NCI-H2196 (cell line): ENCODE measurements around the gene XRN2.
"Not testable (repeated sequence)": the region's sequence is repeated elsewhere in the genome, so short reads cannot be mapped to it uniquely, and the experiment has no call there.

ENCODE experiments used
- DNase-seq: peaks from one replicate; lab custom pipeline; 2025; ENCODE audit not compliant: unreplicated experiment; lab: John Stamatoyannopoulos, UW

XRN2 gene

DNA sequence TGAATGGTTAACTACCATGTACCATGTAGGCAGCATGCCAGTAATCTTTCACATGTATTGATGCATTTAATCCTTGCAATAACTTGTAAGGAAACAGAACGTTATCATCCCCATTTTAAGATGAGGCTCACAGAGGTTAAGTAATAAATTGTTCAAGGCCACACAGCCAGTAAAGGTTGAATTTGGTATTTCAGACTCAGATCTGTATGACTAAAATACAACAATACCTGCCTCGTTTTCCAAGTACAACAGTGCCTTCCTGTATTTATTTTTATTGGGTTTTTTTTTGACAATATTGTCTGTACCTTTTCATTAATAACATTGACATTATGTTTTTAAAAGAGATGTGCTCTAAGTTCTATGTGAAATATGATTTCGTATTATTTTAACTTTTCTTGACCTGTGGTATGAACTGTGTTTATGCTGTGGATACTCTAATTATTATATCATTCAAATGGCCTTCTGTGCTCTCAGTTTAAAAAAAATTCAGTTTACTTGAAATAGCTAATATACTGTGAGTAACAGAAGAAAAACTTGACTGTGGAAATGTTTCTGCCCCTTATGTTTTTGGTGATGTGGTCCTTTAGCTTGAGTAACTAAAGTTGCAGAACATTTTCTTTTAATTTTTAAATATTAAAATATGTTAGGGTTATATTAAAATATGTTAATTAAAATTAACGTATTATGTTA is 39.7 kb downstream of the XRN2 start:
- DNase-seq: no peak

DNA sequence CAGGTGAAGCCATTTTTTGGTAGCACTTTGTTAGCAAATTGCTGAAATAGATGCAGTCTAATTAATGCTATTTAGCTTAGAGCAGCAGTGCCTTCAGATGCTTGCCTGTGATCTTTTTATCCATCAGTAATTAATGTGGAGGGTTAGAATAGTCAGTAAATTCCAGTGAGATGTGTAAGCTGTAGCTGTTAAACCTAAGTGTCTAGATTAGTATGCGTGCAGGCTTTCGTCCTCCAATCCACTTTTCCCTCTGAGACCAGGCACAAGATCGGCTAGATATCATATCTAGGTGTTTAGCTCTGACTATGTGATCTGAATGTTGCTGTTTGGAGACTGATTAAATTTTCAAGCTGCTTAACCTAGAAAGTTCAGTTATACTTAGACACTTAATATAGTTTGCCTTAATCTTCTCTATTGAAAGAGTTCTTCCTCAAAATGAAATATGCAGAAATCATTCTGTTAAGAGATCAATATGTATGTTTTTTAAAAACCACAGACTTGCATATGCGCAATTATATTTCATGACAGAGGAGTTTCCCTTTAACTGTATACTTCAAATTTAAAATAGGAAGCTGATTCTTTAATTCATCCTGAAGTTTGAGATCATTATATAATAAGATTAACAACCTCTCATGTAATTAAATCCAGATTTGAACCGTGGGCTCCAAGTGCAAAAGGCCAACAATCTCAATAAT is 41.2 kb downstream of the XRN2 start:
- DNase-seq: no peak

DNA sequence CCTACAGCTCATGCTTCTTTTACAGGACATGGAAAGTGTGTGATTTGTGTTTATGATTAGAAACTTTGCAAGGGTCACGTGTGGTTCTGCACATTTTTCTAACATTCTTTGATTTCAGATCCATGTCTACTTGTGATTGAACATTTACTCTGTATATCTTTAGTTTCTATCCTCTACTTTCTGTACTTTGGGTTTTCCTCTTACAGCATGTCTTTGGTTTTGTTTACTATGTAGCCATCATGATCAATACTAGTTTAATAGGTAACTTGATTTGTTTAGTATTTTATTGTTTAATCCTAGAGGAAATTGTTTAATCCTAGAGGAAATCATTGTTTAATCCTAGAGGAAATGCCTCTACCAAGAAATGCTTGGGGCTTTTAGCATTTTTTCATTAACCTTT is 41.8 kb downstream of the XRN2 start:
- no peak for DNase-seq

DNA sequence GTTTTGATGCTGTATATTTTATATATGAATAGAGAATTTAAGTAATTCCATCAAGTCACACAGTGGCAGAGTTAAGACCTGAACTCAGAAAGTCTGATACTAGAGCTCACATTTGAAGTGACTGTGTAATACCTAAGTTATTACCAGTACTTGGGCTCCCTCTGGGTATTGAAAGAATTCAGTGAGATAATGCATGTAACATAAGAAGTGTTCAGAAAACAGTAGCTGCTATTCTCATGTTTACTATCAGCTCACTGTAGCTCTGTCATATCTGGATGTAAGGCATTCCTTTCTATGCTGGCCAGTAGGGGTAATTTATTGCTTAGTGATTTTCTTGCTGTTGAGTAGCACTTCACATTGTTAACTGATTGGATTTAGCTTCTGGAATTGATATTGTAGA is 49.6 kb downstream of the XRN2 start:
- DNase-seq: no peak

DNA sequence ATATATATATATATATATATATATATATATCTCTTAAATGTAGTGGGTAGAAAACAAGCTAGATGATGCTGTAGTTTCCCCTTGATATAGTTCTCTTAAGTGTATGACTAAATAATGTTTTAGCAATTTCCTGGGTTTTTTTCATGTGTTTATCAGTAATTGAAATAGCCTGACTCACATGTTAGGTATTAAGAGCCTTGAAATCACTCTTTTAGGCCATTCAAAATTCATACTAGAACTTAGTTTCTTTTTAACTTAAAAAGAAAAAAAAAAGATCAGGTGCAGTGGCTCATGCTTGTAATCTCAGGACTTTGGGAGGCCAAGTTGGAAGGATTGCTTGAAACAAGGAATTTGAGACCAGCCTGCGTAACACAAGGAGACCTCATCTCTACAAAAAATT is 50.1 kb downstream of the XRN2 start:
- no peak for DNase-seq

DNA sequence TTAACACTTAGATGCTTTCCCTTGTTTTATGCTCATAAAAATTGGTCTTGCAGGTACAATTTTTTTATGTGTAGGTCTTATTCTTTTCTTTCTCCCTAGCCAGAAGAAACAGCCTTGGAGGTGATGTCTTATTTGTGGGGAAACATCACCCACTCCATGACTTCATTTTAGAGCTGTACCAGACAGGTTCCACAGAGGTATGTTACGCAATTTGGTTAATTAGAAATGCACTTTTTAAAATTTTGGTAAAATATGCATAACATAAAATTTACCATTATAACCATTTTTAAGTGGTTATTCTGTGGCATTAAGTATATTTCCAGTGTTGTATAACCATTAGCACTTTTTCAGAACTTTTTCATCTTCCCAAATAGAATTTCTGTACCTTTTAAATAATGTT is 52.9 kb downstream of the XRN2 start:
- DNase-seq: no peak

DNA sequence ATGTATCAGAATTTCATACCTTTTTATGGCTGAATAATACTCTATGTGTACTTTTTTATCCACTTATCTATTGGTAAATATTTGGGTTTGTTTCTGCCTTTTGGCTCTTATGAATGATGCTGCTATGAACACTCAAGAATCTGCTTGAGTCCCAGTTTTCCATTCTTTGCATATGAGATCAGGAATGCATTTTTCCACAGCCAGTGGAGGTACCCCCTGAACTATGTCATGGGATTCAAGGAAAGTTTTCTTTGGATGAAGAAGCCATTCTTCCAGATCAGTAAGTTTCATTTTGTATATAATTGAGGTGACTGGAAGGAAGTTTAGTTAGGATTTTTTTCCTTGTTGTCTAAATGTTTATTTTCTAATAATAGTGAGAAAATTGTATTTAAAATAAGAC is 53.3 kb downstream of the XRN2 start:
- no peak for DNase-seq

DNA sequence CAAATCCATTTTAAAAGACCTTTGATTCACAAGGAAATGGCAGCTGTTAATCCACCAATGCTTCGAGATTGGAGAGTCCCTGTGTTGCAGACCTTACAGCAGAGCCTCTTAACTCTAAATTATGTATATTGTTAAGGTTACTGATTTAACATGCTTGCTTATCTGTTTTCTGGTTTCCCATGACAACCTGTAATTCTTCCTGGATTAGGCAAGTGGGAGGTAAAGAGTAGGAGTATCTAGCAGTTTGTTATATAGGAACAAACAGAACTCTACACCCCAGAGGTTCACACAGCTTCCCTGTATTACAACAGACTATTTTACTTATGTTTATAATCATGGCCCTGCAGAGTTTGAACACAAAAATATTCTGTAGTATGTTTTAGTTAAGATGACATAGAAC is 54.7 kb downstream of the XRN2 start:
- no peak for DNase-seq

DNA sequence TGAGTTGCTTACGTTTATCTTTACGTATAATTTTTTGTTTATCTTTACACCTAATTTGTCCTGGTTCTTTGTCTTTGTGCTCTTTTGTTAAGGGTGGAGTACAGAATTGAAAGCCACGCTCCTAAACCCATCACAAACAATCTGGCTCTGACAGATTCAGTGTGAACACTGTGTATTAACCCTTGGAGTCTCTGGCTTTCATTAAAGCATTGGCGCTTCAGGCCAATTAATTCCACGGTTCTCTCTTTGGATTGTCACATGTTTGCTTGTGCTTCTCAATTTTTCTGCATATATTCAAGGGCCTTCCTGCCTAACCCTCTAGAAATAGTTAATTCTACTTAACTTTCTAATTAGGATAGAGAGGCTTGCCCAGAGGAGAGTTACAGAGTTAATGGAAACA is 55.6 kb downstream of the XRN2 start:
- DNase-seq: no peak

DNA sequence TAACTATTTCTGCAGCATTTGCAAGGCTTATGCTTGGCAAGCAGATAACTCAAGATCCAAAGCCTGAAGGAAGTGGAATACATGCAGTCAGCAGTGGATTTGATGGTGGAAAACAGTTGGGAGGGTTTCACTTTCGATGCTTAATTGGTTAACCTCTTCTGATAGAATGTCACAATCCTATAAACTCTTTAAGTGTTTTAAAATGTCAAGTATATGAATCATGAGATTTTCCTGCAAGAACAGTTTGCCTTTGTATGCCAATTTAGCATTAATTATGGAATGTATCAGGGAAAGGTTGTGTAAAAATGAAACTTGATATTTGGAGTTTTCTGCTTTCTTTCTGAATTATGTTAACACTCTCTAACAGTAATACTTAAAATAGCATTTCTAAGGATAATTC is 57.6 kb downstream of the XRN2 start:
- DNase-seq: peak; percentile 25

DNA sequence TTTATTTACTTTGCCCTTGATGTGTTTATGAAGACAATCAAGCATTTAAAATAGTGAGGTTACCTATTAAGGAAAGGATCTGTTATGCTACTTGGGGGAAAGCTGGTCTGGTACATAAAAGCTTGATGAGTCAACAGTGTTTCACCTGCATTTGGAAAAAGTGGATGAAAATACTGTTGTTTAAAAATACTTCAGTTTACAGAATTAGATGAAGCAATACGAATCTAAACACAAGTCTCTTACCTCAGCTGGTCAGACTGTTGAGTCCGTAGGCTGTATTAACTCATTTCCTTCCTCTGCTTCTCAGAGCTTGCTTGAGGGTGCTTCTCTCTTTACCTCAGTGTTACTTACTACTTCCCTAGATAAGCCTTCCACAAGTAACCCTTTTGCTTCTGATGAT is 58.1 kb downstream of the XRN2 start:
- DNase-seq: peak; percentile 26

DNA sequence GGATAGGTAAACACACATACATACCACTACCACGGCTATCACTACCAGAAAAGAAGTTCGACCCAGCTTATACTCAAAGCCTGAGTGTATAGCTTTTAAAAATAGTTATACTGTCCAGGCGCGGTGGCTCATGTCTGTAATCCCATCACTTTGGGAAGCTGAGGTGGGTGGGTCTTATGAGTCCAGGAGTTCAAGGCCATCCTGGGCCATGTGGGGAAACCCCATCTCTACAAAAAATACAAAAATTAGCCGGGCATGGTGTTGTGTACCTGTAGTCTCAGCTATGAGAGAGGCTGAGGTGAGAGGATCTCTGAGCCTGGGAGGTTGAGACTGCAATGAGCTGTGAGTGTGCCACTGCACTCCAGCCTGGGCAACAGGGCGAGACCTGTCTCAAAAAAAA is 61.3 kb downstream of the XRN2 start:
- DNase-seq: no peak

DNA sequence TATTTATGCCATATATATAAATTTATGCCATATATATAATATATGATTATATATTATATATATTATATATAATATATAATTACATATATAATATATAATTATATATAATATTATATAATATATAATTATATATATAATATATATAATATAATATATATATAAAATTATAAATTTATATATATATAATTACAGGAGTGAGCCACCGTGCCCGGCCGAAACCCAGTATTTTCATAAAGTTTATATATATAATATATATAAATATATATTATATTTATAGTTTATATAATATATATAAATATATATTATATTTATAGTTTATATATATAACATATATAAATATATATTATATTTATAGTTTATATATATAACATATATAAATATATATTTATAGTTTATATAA is 62.6 kb downstream of the XRN2 start:
- DNase-seq: no peak

DNA sequence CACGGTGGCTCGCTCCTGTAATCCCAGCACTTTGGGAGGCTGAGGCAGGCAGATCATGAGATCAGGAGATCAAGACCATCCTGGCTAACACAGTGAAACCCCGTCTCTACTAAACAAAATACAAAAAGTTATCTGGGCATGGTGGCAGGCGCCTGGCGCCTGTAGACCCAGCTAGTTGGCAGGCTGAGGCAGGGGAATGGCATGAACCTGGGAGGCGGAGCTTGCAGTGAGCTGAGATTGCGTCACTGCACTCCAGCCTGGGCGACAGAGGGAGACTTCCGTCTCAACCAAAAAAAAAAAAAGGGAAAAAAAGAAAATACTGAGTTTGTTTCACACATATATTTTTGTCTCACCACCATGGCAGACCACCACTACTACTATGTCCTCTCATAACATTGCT is 63.1 kb downstream of the XRN2 start:
- DNase-seq: not testable (repeated sequence)

DNA sequence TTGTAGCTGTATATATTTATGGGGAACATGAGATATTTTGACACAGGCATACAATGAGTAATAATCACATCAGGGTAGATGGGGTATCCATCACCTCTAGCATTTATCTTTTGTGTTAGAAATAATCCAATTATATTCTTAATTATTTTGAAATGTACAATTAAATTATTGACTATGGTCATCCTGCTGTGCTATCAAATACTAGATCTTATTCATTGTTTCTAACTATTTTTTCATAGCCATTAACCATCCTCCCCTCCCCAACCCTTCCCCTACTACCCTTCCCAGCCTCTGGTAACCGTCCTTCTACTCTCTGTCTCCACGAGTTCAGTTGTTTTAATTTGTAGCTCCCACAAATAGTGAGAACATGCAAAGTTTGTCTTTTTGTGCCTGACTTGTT is 65.7 kb downstream of the XRN2 start:
- no peak for DNase-seq

DNA sequence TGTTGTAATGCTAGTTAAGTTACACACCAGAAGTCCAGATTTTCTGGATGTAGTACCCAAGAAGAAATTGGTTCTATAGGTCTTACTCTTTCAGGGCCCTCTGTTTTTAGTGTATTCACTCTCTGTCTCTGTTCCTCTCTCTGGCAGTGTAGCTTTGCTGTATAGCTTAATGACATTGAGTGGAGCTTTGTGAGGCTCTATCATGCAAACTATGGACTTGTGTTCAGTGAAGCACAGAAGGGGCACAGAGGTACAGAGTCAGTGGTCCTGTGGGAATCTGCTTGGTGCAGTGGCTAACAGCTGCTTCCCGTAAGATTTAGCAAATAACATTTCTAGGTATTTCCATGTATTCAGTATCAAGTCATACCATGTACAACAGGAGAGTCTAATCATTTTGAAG is 68.1 kb downstream of the XRN2 start:
- DNase-seq: no peak

DNA sequence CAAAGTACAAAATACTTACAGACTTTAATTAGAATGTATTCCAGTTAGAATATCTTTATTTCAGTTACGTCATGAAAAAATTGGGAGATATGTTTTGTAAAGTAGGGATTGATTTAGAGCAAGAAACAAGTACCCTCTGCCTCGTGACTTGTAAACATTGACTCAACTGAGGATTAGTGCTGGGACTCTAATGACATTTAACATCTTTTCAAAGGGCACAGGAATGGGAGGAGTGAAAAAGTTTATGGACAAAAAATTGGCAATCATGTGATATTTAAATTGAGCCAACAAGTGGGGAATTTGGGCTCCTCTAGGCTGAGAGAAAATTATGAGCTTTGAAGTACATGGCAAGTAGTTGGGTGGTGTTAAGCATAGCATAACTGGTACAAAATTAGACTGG is 68.9 kb downstream of the XRN2 start:
- no peak for DNase-seq

DNA sequence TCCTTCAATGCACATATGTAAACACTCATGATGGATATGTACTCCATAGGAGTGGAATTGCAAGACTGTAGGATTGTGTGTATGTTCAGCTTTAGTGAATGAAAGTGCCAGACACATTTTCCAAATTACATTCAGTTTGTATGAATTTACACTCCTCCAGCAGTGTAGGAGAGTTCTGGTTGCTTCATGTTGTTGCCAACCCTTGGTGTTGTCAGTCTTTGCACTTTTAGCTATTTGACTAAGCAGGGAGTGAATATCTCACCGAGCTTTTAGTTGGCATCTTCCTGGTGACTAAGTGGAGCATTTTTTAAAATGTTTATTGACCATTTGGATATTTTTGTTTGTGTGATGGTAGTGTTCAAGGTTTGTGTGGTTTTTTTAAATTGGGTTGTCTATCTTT is 70.3 kb downstream of the XRN2 start:
- DNase-seq: no peak

DNA sequence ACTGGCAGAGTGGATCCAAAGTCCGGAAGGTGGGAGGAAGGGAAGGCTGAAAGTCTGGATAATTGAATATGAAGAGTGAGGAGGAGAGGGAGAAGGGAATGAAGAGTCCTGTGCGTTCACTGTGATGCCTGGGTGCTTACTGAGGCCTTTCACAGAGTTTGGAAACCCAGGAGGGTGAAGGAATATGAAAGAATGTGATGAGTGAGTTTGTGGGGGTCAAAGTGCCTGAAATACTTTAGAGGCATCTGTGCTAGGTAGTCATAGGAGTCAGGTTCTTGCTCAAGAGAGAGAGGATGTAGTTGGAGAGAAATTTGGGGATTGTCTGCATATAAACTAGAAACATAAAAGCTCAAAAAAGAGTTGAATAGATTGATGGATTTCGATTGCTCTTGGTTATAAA is 73.5 kb downstream of the XRN2 start:
- no peak for DNase-seq

DNA sequence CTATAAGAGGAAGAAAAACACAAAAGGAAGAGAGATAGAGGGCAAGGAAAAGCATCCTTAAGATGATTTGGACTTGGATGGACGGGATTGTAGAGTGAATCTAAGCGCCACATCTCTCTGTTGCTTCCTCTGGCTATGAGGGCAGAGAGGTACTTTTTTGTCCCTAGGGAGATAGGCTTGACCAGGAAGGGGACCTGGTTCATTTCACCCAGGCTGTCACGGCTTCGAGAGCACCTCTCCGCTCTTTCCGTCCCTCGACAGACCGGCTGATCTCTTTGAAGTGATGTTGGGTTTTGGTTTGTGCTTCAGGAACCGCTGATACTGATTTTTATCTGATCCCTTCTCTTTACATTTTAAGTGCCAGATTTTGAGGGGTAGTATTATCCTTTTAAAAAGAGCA is 74.6 kb downstream of the XRN2 start:
- no peak for DNase-seq

DNA sequence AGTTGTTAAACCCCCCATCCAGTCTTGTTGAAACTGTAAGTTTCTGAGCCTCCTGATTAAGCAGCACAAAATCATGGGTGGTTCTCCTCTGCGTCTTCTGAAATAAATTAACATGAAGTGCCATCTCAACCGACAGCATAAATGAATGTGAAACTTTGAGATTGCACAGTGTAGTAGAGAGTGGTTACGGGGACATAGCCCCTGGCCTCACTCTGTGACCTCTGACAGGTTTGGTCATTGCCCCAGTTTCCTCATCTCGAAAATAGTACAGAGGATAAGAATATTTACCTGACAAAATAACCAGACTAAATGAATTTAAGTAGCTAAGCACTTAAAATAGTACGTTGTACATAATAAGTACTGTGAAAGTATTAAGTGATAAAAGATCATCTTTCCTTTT is 75.1 kb downstream of the XRN2 start:
- DNase-seq: no peak

DNA sequence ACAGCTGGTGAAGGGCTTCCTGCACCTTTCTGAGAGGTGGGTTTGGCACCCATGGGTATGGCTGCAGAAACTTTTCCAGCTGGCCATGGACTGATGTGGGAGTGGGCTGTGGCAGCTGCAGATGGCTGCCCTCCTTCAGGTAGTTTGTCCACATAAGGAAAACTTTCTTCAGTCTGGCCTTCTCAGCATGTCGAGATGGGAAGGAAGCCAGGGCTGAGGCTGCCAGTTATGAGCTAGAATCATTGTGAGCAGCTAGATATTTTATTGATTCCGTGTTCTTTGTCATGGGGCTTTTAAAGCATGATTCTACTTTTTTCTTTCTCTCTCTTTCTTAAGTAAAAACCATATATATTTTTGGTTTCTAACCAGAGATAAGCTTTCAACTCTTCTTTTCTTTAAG is 77.6 kb downstream of the XRN2 start:
- DNase-seq: no peak

DNA sequence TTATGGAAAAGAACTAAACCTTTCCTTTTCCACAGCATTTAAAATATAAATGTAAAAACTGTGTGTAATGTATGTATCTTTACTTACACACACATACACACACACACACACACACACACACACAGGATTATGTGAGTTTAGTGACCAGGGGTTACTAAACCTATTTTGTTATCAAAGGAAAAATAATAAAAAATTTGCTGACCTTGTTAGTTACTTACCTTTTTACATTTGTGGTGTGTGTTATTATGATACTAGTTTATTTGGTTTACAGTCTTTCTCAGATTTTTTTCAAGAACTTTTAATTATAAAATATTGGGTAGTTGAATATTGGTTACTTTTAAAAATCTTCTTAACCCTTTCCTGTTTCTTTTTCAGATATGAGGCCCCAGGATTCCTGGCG is 78.5 kb downstream of the XRN2 start:
- DNase-seq: no peak
